HPDE6-E6E7 (cell line): Measurements from ENCODE around the gene LRRC71.

Experiments
- DNase-seq: peaks from one replicate; pipeline ENCODE4 v3.0.0; 2011; ENCODE audit warnings: missing footprints; ENCODE audit errors: extremely low spot score

The LRRC71 gene

DNA sequence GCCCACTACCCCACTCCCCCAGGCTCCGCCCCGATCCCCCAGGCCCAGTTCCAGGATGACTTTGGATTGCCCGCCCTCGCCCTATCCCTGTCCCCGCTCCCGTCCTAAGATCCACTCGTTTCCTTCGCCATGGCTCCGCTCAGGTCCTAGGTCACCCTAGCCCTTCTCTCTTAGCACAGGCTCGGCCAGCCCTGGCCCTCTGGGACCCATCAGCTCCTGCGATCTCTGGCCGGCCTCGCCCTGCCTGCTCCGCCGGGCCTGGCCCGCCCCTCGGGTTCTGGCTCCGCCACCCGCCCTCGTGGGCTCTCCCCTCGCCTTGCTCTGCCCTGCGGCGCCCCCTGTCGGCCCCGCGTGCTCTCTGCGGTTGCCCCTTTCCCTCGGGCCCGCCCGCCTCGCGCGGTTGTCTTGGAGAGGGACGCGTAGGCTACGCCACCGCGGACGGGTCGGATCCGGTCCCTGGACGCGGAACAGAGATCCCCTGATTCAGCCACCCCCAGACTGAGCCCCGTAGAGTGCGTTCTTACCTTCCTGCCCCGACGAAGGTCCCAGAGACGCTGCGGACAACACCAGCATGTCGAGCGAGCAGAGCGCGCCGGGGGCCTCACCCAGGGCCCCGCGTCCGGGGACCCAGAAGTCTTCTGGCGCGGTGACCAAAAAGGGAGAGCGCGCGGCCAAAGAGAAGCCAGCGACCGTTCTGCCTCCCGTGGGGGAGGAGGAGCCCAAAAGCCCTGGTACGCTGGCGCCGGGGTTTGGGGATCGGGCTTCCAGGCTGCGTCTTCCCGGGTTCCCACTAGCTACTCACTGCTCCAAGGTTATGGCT lies at the start of gene LRRC71:
Gene LRRC71 (plus strand): TSS at position 400 of the 820 bp plus-strand sequence. CDS start 172 bp downstream, at position 572.
- DNase-seq = no peak

DNA sequence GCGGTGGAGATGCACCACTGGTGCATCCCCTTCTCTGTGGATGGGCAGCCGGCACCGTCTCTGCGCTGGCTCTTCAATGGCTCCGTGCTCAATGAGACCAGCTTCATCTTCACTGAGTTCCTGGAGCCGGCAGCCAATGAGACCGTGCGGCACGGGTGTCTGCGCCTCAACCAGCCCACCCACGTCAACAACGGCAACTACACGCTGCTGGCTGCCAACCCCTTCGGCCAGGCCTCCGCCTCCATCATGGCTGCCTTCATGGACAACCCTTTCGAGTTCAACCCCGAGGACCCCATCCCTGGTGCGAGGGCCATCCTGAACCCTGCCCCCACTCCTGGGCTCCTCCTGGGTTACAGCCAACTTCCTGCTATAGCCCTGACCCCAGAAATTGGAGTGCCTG lies 46.8 kb upstream of the LRRC71 start:
- DNase-seq = no peak

DNA sequence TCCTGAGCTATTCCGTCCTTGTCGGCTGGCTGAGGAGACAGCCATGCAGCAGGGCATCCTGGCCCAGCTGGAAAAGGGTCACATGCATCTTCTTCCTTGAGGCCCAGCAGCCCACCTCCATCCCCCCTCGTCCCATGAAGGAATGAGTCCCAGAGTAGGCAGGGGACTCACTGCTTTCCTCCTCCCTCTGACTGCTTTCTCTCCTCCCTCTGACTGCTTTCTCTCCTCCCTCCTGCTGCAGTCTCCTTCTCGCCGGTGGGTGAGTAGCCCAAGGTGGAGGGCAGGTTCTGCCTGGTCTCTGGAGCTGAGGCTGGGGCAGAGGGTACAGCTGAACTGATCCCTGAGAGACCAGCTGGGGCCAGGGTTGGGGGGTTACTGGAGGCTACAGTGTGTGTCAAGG lies 46.3 kb upstream of the LRRC71 start:
- DNase-seq = no peak

DNA sequence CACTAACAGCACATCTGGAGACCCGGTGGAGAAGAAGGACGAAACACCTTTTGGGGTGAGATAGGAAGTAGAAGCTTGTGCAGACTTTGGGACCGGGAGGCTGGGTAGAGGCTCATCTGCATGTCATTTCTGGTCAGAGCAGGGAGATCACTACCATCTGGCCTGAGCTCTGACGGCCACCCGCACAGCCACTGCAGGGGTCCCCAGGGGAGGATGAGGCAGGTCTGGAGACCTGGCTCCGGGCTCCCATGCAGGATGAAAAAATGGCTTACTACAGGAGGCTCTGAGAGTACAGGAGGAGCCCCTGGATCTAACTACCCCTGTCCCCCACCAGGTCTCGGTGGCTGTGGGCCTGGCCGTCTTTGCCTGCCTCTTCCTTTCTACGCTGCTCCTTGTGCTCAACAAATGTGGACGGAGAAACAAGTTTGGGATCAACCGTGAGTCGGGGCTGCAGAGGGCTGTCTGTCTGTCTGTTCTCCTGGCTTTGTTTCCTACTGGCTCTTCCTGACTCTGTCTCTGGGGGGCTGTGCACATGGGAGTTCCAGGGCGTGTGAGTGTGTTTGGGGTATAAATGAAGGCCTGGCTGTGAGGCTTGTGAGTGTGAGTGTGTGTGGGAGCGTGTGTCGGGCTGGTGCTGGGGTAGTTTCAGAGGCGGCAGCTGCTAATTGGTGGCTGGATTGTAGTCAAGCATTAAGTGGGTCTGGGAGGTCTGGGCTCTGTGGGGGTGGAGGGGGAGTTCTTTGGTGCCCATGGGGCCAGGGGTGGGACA lies 45.7 kb upstream of the LRRC71 start:
- DNase-seq = no peak

DNA sequence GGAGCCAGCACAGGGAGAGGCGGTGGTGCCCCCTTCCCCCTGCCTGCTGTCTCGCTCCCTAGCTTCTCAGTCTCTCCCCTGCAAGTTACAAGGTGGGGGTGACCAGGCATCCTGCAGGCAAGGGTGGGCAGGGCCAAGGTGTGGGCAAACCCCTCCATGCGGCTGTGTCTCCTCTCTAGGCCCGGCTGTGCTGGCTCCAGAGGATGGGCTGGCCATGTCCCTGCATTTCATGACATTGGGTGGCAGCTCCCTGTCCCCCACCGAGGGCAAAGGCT lies 45.2 kb upstream of the LRRC71 start:
- DNase-seq = no peak

DNA sequence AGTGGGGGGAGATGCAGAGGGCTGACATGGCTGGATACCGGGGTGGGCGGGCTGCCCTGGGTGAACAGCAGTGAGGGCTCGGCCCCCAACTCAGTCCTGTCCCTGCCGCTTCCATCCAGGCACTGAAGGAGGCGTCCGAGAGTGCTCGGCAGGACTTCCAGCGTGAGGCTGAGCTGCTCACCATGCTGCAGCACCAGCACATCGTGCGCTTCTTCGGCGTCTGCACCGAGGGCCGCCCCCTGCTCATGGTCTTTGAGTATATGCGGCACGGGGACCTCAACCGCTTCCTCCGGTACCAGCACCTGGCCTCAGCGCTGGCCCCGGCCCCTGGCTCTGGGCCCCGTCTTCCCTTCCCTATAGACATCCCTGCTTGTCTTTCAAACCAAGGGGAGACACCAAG lies 44.2 kb upstream of the LRRC71 start:
- no peak for DNase-seq

DNA sequence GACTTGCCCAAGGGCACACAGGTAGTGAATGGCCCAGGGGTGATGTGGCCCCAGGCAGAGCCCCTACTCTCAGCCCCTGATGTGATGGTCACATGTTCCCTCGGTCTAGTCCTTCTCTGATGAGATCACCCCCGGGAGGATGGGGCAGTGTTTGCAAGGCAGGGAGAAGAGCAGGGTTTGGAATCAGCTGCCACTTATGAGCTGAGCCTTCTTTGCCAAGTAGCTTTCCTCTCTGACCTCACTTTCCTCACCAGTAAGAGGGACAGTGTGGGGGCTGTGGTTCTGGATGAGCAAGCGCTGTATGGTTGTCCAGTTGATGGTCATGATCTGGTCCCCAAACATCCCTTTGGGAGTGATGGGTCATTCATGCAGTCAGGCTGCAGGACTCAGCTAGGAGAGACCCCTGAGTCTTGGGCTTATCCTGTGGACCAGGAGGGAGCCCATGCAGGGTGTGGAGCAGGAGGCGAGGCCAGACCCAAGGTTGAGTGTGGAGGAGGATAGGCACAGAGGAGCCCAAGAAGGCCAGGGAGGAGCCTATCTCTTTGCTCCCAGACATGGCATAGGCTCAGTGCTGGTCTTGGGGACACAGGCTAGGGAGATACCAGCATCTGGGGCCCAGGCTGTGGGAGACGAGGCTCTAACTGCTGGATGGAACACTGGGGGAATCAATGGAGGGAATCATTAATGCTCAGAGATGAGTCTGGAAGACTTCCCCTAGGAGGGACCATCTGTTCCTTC lies 42.8 kb upstream of the LRRC71 start:
- no peak for DNase-seq

DNA sequence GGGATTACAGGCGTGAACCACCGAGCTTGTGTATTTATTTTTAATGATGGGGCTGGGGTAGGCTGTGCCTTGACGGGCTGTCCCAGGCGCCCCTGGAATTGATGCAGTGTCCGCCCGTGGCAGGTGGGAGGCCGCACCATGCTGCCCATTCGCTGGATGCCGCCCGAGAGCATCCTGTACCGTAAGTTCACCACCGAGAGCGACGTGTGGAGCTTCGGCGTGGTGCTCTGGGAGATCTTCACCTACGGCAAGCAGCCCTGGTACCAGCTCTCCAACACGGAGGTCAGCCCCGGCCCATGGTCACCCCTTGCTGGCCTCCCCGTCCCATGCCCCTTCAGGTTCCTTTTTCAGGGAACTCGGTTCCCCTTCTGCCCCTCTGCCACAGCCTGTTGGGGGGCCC lies 40.6 kb upstream of the LRRC71 start:
- DNase-seq = no peak

DNA sequence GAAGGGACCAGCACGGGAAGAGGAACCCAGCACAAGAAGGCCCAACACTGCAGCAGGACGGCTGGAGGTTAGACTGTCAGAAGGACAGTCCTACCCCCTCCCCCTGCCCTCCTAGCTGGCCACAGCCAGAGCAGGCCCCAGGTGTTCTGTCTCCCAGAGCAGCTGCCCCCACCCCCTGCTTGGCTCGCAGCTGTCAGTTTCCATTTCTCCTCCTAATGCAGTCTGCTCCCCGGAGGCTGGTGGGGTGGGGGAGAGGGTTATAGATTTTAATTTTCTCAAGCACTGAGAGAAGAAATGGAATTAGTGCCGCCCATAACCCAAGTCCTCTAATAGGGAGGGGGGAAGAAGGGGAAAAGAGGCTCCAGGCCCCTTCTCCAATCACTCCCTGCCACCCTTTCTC lies 40.0 kb upstream of the LRRC71 start:
- DNase-seq = no peak

DNA sequence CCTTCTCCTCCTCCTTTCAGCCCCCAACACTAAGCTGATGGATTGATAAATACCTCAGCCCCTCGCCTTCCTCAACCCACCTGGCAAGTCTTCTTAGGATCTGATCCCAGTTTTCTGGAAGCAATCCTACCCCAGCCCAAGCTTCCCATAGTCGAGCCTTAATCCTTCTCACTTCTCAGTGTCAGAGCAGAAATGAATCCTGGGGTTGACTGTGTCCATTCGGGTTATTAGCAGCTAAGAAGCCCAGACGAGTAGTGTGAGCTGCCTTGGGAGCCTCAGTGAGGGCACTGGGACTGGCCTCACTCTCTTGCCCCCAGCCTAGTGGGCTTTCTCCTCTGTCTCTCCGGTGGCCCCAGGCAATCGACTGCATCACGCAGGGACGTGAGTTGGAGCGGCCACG lies 39.3 kb upstream of the LRRC71 start:
- DNase-seq = no peak

DNA sequence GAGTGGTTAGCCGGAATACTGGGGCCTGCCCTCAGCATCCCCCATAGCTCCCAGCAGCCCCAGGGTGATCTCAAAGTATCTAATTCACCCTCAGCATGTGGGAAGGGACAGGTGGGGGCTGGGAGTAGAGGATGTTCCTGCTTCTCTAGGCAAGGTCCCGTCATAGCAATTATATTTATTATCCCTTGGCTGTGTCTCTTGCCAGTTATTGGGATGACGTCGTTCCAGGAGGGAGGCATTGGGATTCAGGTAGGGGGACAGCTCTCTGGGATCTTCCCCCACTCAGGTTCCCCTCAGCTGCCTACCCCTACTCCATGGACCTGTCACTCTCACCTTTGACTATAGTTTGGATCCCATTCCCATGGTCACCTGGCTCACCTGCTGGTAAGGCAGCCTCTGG lies 38.8 kb upstream of the LRRC71 start:
- no peak for DNase-seq

DNA sequence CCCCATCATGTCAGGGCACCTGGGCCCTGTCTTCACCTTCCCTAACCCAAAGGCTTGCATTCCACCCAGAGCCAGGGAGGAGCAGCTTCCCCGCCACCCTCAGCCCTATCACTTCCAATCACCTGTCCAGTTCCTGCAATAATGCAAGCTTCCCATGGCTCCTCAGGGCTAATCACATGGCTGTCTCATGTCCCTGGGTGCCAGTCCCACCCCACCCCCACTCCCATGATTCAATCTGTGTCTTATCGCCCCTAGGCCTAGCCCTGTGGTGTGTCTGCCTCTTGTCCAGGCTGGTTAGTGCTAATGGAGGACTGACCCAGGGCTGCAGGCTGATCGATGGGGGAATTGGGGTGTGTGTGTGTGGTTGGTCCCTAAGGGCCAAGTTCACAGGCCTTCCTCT lies 37.9 kb upstream of the LRRC71 start:
- DNase-seq = no peak

DNA sequence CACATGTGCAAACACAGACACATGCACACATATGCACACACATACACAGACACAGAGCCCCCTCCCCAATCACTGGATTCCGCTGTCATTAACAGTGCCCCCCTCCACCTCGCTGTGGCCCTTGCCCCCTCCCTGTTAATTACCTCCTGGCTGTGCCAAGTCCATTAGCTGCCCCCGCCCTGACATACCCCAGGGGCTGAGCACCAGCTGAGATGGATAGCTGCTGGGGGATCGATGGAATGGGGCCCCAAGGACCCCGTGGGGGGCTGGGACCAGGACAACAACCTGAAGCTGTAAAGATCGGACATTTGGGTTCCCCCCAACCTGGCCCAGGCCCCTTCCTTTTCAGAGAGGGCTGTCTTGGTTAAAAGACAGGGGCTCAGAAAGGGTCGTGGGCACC lies 36.5 kb upstream of the LRRC71 start:
- no peak for DNase-seq

DNA sequence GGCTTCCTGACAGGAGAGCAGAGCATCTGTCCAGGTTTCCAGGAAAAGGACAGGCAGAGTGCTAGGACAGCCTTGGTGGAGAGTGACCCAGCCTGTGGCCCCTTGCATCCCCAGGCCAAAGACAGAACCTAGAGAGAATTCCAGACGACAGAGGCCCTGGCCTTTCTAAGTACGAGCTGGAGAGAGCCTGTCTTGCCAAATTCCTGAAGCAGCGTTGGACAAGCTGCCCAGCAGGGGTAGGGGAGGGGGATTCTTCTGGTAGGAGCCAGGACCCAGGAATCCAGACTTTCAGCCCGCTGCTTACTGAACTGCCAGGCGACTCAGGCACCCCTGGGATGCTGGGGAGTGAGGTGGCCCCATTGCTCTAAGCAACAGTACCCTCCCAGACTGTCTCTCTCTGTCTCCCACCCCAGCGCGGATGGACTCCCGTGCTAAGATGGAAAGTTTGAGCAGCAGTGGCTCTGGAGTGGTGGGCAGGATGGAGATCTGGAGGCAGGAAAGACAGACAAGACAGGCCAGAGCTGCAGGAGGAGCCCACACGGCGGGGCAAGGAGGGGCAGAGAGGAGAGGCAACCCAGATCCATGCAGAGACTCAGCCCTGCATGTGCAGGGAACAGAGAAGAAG lies 35.8 kb upstream of the LRRC71 start:
- DNase-seq = no peak

DNA sequence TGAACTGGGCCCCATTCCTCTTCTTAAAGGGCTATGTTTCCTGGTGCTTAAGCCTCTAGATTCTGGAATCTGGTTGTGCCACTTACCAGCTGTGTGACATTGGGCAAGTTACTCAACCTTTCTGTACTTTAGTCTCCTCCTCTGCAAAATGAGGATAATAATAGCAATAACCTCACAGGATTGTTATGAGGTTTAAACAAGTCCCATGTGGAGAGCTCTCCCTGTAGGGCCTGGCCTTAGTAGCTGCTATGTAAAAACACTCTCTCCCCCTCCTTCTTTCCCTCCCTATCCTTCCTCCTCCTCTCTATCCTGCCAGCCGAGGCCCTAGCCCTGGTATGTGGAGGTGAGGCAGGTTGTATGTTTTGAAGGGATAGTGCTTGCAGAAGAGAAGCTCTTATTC lies 35.1 kb upstream of the LRRC71 start:
- DNase-seq = no peak

DNA sequence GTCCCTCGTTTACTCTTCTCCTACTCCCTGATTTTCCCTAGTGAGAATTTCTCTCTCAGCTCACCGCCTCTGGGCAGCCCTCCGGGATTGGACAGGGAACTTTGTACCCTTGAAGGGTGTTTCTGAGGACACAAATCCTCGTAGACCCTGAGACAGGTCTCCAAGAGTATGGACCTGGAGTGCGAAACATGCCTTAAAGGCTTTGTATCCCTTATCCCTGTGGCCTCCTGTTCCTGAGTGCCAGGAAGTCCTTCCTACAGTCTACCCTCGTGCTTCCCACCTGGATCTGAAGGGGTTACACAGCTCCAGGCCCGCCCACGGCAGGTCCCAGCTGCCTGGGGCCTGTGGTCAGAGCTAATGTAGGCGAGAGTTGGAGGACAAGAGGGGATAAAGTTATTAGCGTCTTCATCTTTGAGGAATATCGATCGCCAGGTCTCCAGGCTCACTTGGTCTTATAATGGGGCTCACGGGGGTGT lies 34.5 kb upstream of the LRRC71 start:
- DNase-seq = no peak

DNA sequence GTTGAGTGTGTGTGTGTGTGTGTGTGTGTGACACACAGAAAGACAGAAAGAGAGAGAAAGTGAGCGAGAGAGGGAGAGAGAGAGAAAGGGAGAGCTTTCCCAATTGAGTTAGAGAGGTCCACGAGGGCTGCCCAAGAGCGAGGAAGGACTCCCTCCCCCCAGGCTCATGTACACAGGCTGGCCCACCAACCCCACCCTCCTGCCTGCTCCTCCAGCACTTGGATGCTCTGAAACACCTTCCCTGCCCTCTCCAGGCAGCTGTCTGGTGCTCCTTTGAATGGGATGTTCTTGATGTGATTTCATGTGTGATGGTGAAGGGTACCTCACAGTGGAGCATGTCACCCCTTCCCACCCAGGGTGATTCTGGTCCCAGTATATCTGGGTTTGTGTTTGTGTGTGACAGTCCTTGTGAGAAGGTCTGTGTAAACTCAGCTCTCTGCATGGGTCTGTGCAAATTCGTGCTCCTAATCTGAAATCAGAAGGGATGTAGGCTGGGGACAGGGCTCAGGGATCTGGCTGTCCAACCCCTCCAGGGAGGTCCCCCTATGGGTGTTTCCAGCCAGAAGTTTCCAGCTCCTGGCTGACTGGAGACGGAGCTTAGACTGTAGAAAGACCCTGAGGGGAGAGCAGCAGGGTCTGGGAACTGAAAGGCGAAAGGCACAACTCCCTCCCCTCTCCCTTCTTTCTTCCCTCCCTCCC lies 33.7 kb upstream of the LRRC71 start:
- no peak for DNase-seq

DNA sequence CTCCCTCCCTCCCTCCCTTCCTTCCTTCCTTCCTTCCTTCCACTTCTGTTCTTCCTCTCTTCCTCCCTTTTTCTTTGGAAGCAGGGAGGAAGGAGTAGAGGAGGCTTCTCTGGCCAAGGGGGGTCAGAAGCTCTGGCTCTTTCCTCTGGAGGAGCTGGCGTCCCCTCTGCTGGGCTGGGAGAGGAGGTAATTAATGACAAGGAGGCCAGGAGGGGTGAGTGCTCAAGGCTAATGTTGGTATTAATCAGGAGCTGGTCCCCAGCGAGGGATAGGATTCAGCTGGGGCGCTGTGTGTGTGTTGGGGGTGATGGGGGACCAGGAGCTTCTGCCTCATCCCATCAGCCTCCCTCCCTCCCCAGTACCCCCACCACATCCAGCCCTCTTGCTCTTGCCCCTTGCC lies 33.1 kb upstream of the LRRC71 start:
- DNase-seq = no peak

DNA sequence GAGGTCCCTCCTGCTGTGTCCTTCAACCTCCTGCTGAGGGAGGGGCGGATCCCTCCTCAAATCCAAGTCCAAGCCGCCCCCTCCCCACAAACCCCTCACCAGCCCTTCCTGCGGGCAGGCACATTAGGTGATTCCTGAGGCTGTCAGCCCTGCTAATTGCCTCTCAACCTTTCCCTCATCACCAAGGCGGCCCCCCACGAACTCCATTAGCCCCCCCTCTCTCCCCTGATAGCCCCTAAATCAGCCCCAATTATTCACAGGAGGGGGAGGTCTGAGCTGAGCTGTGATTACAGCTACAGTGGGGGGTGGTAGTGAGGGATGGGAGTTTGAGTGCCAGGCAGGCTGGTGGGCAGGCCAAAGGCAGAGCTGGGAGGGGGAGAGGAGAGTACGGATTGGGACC lies 32.7 kb upstream of the LRRC71 start:
- no peak for DNase-seq

DNA sequence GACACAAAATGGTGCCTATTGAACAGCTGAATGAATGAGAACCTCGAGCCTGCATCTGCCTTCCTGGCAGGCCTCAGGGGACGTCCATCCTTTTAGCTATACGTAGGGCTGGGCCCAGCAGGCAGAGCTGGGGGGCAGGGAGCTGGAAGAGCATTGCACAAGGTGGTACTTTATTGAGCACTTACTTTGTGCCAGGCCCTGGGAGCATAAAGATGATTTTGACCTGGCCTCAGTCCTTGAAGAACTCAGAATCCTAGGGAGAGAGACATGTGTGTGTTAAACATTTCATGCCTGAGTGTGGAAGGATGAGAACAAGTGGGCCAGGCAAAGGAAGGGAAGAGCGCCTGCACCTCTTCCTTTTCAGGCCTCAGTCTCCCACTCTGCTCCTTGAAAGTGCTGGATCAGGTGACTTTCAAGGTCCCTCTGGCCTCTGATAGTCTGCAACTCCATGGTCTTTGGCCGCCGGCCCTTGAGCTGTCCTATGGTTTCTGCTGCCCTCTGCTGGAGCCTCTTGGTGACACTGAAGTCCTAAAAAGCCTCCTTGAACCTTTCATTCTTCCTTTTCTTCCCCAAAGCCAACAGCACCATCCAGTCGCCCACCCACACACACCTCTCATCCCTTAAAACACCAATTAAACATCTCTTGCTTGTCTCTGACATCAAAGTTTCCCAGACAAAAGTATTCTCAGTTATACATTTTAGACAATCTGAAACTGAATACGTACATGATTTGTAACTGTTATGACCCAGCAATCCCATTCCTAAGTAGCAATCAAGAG lies 30.4 kb upstream of the LRRC71 start:
- peak; percentile 64 for DNase-seq
